Chondrocyte (in vitro differentiated cells): Measurements from ENCODE around the gene GJB1. TPM values are rescaled to one million over a fixed set of nuclear protein-coding genes. Genes with fewer than 3 reads are reported as not detected.

Source experiments
- DNase-seq: peaks from one replicate; pipeline ENCODE4 v3.0.0; 2021; ENCODE audit warnings: mixed read lengths, low spot score
- H3K27ac Mint-ChIP-seq: one replicate; pipeline ENCODE4 v1.8.0; 2021; ENCODE audit warnings: mild to moderate bottlenecking, moderate library complexity, mixed read lengths; ENCODE audit not compliant: unreplicated experiment
- H3K27me3 Mint-ChIP-seq: 2 replicates; pipeline ENCODE4 v1.8.0; 2021; ENCODE audit warnings: low read depth, mixed read lengths
- H3K36me3 Mint-ChIP-seq: 2 replicates; pipeline ENCODE4 v1.8.0; 2021; ENCODE audit warnings: low read depth, mixed read lengths
- H3K4me1 Mint-ChIP-seq: 2 replicates; pipeline ENCODE4 v1.8.0; 2021; ENCODE audit warnings: low read depth, mild to moderate bottlenecking, mixed read lengths
- H3K4me3 Mint-ChIP-seq: one replicate; pipeline ENCODE4 v1.8.0; 2021; ENCODE audit warnings: mild to moderate bottlenecking, moderate library complexity, mixed read lengths; ENCODE audit not compliant: unreplicated experiment
- H3K9me3 Mint-ChIP-seq: 2 replicates; pipeline ENCODE4 v1.8.0; 2021; ENCODE audit warnings: low read depth, mixed read lengths
- CTCF ChIP-seq: fragments of 200-600 bp; sonication (generic); IDR thresholded peaks from 2 replicates; pipeline ENCODE4 v1.5.0; 2021; ENCODE audit warnings: antibody characterized with exemption, mild to moderate bottlenecking, moderate library complexity
- total RNA-seq: library from RNA; stranded (reverse); gene quantifications from 3 replicates; pipeline ENCODE4 v1.2.1, GENCODE V29; 2021

GJB1 gene
- total RNA-seq, 1 donor from 2014 or later: not detected

GRCh38 chrX:71245159-71245558 is 22.1 kb downstream of the GJB1 start:
- Mint-ChIP-seq H3K4me3 (no peak overlapping the region), H3K27ac (no peak overlapping the region), H3K9me3 (peaks cover 6% of the 10 kb centered on the region), H3K4me1 (no peaks in the 10 kb centered on the region), H3K36me3 (peaks cover 33% of the 10 kb centered on the region), H3K27me3 (no peaks in the 10 kb centered on the region)
- DNase-seq: no peak
- TF ChIP-seq CTCF: no peak

GRCh38 chrX:71250841-71251240 is 27.8 kb downstream of the GJB1 start:
- Mint-ChIP-seq H3K9me3 (no peaks in the 10 kb centered on the region), H3K4me3 (no peak overlapping the region)

GRCh38 chrX:71251466-71251973 is 28.5 kb downstream of the GJB1 start:
- peaks cover 14% of the 10 kb centered on the region for H3K36me3 Mint-ChIP-seq
- H3K27ac Mint-ChIP-seq: no peak overlapping the region
- TF ChIP-seq CTCF: no peak
- H3K27me3 Mint-ChIP-seq: no peaks in the 10 kb centered on the region
- peaks cover 19% of the 10 kb centered on the region for H3K4me1 Mint-ChIP-seq
- no peak overlapping the region for H3K4me3 Mint-ChIP-seq
- H3K9me3 Mint-ChIP-seq: no peaks in the 10 kb centered on the region
- no peak for DNase-seq

More at GRCh38 chrX:71250841-71251240, 27.8 kb downstream of the GJB1 start:
- TF ChIP-seq CTCF: no peak
- Mint-ChIP-seq H3K4me1 (peaks cover 18% of the 10 kb centered on the region), H3K27me3 (no peaks in the 10 kb centered on the region), H3K27ac (no peak overlapping the region), H3K36me3 (peaks cover 15% of the 10 kb centered on the region)
- no peak for DNase-seq

GRCh38 chrX:71252221-71252620 is 29.2 kb downstream of the GJB1 start:
- peaks cover 19% of the 10 kb centered on the region for H3K4me1 Mint-ChIP-seq
- DNase-seq: no peak
- peak overlapping the region; percentile 40 for H3K4me3 Mint-ChIP-seq
- TF ChIP-seq CTCF: no peak
- H3K27me3 Mint-ChIP-seq: no peaks in the 10 kb centered on the region
- H3K27ac Mint-ChIP-seq: peak overlapping the region; percentile 36
- no peaks in the 10 kb centered on the region for H3K9me3 Mint-ChIP-seq
- peaks cover 12% of the 10 kb centered on the region for H3K36me3 Mint-ChIP-seq

- Mint-ChIP-seq H3K27ac (peak overlapping the region; percentile 59), H3K9me3 (no peaks in the 10 kb centered on the region), H3K4me3 (peak overlapping the region; percentile 90), H3K36me3 (peaks cover 9% of the 10 kb centered on the region), H3K4me1 (peaks cover 19% of the 10 kb centered on the region), H3K27me3 (no peaks in the 10 kb centered on the region)
- TF ChIP-seq CTCF: peak; percentile 72
- DNase-seq: peak; percentile 56
Measured at GRCh38 chrX:71253253-71254091, 30.4 kb downstream of the GJB1 start.
